ENCODE measurements around the gene NAA20. TPM values are rescaled to one million over a fixed set of nuclear protein-coding genes. Genes with fewer than 3 reads are reported as not detected.

NAA20 gene
- polyA plus RNA-seq, 1 experiment: 34.5 TPM

- Histone ChIP-seq H3K4me3 (ENCODE audit: low read depth, low read length) (no peak overlapping the region), H3K36me3 (ENCODE audit: control insufficient read depth, insufficient read depth, low read length) (no peaks in the 10 kb centered on the region; the same call in 1 of the 2 replicates), H3K27me3 (ENCODE audit: control insufficient read depth, insufficient read depth, low read length) (no peaks in the 10 kb centered on the region)
- CTCF ChIA-PET: no interaction called here
- DNase-seq (ENCODE audit: low read depth): no peak
- POLR2A ChIA-PET: no interaction called here
- TF ChIP-seq CTCF (IDR thresholded peaks at IDR 0.05; ENCODE audit: insufficient read depth, low read depth, low read length): no peak
Observed at GRCh38 chr20:20023395-20023794, 6.2 kb downstream of the NAA20 start.

GRCh38 chr20:20024942-20025341 is 7.8 kb downstream of the NAA20 start:
- DNase-seq (ENCODE audit: low read depth): no peak
- H3K4me3 ChIP-seq (ENCODE audit: low read depth, low read length): no peak overlapping the region
- no peaks in the 10 kb centered on the region; the same call in 1 of the 2 replicates for H3K36me3 ChIP-seq (ENCODE audit: control insufficient read depth, insufficient read depth, low read length)
- H3K27me3 ChIP-seq (ENCODE audit: control insufficient read depth, insufficient read depth, low read length): no peaks in the 10 kb centered on the region
- TF ChIP-seq CTCF (IDR thresholded peaks at IDR 0.05; ENCODE audit: insufficient read depth, low read depth, low read length): no peak
- ChIA-PET CTCF (no interaction called here), POLR2A (interaction anchor here (0.6 kb wide), 1 partner anchor 249 kb away, joined by 3 read pairs; no protein-coding TSS in a partner anchor)

GRCh38 chr20:20027284-20027683 is 10.1 kb downstream of the NAA20 start:
- Histone ChIP-seq H3K4me3 (ENCODE audit: low read depth, low read length) (no peak overlapping the region), H3K27me3 (ENCODE audit: control insufficient read depth, insufficient read depth, low read length) (no peaks in the 10 kb centered on the region), H3K36me3 (ENCODE audit: control insufficient read depth, insufficient read depth, low read length) (peaks cover 2% of the 10 kb centered on the region)
- ChIA-PET POLR2A (no interaction called here), CTCF (interaction anchor here (0.7 to 2.1 kb wide), 2 partner anchors 11 to 260 kb away, joined by 5 to 8 read pairs; partner anchors contain the start of gene NAA20)
- DNase-seq (ENCODE audit: low read depth): no peak
- TF ChIP-seq CTCF (IDR thresholded peaks at IDR 0.05; ENCODE audit: insufficient read depth, low read depth, low read length): no peak

GRCh38 chr20:20031790-20032189 is 14.6 kb downstream of the NAA20 start:
- TF ChIP-seq CTCF (IDR thresholded peaks at IDR 0.05; ENCODE audit: insufficient read depth, low read depth, low read length): no peak
- ChIA-PET POLR2A (no interaction called here), CTCF (no interaction called here)
- DNase-seq (ENCODE audit: low read depth): no peak
- peaks cover 2% of the 10 kb centered on the region for H3K36me3 ChIP-seq (ENCODE audit: control insufficient read depth, insufficient read depth, low read length)
- no peak overlapping the region for H3K4me3 ChIP-seq (ENCODE audit: low read depth, low read length)
- no peaks in the 10 kb centered on the region for H3K27me3 ChIP-seq (ENCODE audit: control insufficient read depth, insufficient read depth, low read length)

- no peak for TF ChIP-seq CTCF (IDR thresholded peaks at IDR 0.05; ENCODE audit: insufficient read depth, low read depth, low read length)
- CTCF ChIA-PET: no interaction called here
- Histone ChIP-seq H3K27me3 (ENCODE audit: control insufficient read depth, insufficient read depth, low read length) (no peaks in the 10 kb centered on the region), H3K36me3 (ENCODE audit: control insufficient read depth, insufficient read depth, low read length) (peaks cover 7% of the 10 kb centered on the region), H3K4me3 (ENCODE audit: low read depth, low read length) (no peak overlapping the region)
- POLR2A ChIA-PET: no interaction called here
- DNase-seq (ENCODE audit: low read depth): no peak
Observed at GRCh38 chr20:20034486-20034885, 17.3 kb downstream of the NAA20 start.

Data from BJ (cell line).